Posterior cingulate gyrus (tissue), 11 donors: ENCODE data around the gene DHDH.
A peak's percentile ranks its signal among the peaks of the same experiment; 100 is the strongest.
"Not testable (repeated sequence)": the region's sequence is repeated elsewhere in the genome, so short reads cannot be mapped to it uniquely, and the experiment has no call there.

Experiments used
- DNase-seq, 10 donors: peaks; one replicate each; pipeline versions ENCODE4 v3.0.0 to v3.0.0-alpha.2; 2020 to 2021; ENCODE audit warnings: mixed read lengths in 3 of 10
- intact Hi-C: fragments of 100-400 bp; cut with DNase I; formaldehyde crosslinking; loops from one replicate; pipeline ENCODE4 v1.15.1; 2023

The DHDH gene

GRCh38 chr19:48913114-48913889 is 20.2 kb upstream of the DHDH start:
- intact Hi-C loops: no loop called here
- no peak for DNase-seq

- DNase-seq: no peak
- intact Hi-C loops: no loop called here
These were observed 19.3 kb upstream of the DHDH start for GRCh38 chr19:48914181-48914580.

GRCh38 chr19:48915757-48916156 is 17.7 kb upstream of the DHDH start:
- no peak for DNase-seq
- intact Hi-C loops: no loop called here

- intact Hi-C loops: no loop called here
- DNase-seq: no peak
These were observed 15.4 kb upstream of the DHDH start for GRCh38 chr19:48918071-48918470.

GRCh38 chr19:48918801-48919247 is 14.7 kb upstream of the DHDH start:
- intact Hi-C loops: no loop called here
- peak in 2 of 10 donors; percentile 21 to 33 for DNase-seq

- DNase-seq, intact Hi-C loops: not testable (repeated sequence)
These were observed 14.2 kb upstream of the DHDH start for GRCh38 chr19:48919271-48919670.

- intact Hi-C loops: no loop called here
- no peak for DNase-seq
These were observed 12.6 kb upstream of the DHDH start for GRCh38 chr19:48920949-48921348.

- no peak for DNase-seq
- intact Hi-C loops: no loop called here
These were observed 11.6 kb upstream of the DHDH start for GRCh38 chr19:48921721-48922500.

- DNase-seq: no peak
- intact Hi-C loops: no loop called here
These were observed 10.7 kb upstream of the DHDH start for GRCh38 chr19:48922548-48923490.

- no peak for DNase-seq
- intact Hi-C loops: no loop called here
These were observed 8.2 kb upstream of the DHDH start for GRCh38 chr19:48925240-48925843.

GRCh38 chr19:48925890-48926289 is 7.6 kb upstream of the DHDH start:
- intact Hi-C loops, DNase-seq: not testable (repeated sequence)

GRCh38 chr19:48926909-48927308 is 6.6 kb upstream of the DHDH start:
- peak; percentile 9 to 94 (median 56) for DNase-seq
- intact Hi-C loops: no loop called here

- intact Hi-C loops, DNase-seq: not testable (repeated sequence)
These were observed 5.8 kb upstream of the DHDH start for GRCh38 chr19:48927692-48928091.

GRCh38 chr19:48928164-48929025 is 5.1 kb upstream of the DHDH start:
- intact Hi-C loops: no loop called here
- no peak for DNase-seq

GRCh38 chr19:48934837-48935236 is 1.3 kb downstream of the DHDH start:
- no peak for DNase-seq
- intact Hi-C loops: no loop called here

GRCh38 chr19:48935864-48936263 is 2.4 kb downstream of the DHDH start:
- no peak for DNase-seq
- intact Hi-C loops: no loop called here

GRCh38 chr19:48938256-48938655 is 4.8 kb downstream of the DHDH start:
- intact Hi-C loops: no loop called here

GRCh38 chr19:48940902-48941301 is 7.4 kb downstream of the DHDH start:
- DNase-seq: no peak
- intact Hi-C loops: no loop called here

More at GRCh38 chr19:48938256-48938655, 4.8 kb downstream of the DHDH start:
- no peak for DNase-seq

- no peak for DNase-seq
- intact Hi-C loops: no loop called here
These were observed 9.6 kb downstream of the DHDH start for GRCh38 chr19:48943081-48943480.
